ENCODE measurements around the gene ZNF648. TPM values are rescaled to one million over a fixed set of nuclear protein-coding genes. Genes with fewer than 3 reads are reported as not detected.
"Not testable (repeated sequence)": the region's sequence is repeated elsewhere in the genome, so short reads cannot be mapped to it uniquely, and the experiment has no call there.

The ZNF648 gene, protein sequence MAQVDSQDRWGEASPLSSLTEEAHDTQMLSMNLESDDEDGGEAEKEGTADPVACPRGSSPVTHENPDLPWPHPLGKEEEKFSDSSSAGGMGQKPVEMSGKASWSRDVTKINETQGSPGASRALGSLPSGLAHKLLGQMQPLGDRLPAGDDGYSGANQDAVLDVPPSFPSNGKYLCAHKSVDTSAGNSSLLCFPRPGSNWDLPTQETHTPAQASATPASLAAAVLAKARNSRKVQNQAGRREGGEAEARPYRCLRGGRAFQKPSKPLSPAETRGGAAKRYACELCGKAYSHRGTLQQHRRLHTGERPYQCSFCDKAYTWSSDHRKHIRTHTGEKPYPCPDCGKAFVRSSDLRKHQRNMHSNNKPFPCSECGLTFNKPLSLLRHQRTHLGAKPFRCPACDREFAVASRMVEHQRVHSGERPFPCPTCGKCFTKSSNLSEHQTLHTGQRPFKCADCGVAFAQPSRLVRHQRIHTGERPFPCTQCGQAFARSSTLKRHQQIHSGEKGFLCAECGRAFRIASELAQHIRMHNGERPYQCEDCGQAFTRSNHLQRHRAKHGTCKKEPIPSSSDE
- 0.23 TPM for total RNA-seq

DNA sequence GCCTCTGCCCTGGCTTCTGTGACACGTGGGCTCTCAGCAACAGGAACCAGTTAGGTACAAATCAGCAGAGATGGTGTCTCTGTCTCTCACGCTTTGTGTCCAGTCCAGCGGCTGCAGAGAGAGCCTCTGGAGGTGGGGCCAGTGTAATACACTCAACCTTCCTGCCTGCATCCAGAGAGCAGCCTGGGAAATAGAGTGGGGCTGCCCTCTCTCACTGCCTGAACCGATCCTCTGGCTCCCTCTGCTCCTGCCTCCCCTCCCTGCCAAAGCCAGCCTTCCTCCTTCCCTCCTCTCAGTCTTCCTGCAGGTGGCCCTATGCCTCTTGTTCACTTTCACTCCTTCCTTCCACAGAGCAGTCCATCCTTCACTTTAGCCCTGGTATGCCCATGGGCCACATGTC lies at the start of gene ZNF648:
Gene ZNF648, minus strand, starts transcription at position 119 of the 400 bp plus-strand sequence. CDS start 3,702 bp downstream, outside the sequence.
- no peak for DNase-seq (ENCODE audit: low spot score)

DNA sequence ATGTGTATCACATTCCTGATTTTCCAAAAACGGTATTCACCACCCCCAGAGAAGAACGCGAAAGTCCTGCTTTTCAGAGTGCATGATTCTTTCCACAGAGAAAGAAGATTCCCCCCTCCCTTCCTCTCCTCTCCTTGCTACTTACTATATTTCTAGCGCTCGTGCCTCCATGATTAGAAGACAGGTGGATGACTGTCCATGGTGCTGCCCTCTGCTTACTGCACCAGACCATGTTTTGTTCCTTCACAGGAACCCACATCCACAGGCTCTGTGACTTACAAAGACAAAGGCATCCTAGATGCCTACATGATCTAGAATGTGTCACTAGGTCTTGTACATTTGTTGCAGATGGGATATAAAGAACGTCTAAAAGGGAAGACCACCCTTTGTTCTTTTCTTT lies 49.1 kb upstream of the ZNF648 start:
- DNase-seq (ENCODE audit: low spot score): no peak

DNA sequence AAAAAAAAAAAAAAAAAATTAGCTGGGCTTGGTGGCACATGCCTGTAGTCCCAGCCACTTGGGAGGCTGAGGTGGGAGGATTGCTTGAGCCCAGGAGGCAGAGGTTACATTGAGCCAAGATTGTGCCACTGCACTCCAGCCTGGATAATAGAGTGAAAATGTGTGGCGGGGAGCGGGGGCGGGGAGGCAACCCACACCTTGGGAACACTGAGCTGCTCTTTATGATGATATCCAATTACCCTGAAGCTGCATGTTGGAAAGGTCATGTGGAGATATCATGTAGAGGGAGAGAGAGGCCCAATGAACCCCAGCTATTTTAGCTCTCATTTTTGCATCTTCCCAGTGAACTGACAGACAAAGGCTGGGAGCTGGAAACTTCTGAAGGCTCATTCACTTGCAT lies 48.3 kb upstream of the ZNF648 start:
- no peak for DNase-seq (ENCODE audit: low spot score)

GRCh38 chr1:182107209-182107608 lies 45.7 kb upstream of the ZNF648 start:
- DNase-seq (ENCODE audit: low spot score): no peak

GRCh38 chr1:182102043-182102416 lies 40.5 kb upstream of the ZNF648 start:
- DNase-seq (ENCODE audit: low spot score): no peak

DNA sequence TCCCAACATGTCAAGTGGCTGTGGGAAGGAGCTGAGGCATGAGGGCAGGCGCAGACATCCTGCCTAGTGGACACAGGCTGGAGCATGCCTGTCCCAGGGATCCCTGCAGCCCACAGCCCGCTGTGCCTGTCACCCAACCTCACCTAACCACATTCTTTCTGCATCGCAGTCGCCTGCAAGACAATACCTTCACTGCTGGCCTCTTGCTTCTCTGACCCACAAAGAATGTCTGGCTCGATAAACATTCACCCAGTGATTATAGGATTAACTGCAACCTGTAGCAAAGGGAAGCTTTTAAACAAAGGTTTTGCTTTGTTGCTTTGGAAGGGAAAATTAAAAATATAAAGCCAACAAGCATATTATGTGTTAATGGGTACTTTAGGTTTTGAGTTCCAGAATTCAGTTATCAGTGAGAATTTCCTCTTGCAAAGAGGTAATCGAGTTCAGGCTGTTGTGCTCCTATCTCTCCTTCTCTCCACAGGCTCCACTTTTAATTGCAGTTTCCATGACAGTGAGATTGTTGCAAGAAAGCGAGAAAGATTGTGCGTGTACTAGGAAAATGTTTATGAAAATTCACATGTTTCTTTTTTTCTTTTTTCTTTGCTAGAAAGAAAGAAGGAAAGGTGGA lies 40.0 kb upstream of the ZNF648 start:
- peak; percentile 79 for DNase-seq (ENCODE audit: low spot score)

- no peak for DNase-seq (ENCODE audit: low spot score)
Observed at GRCh38 chr1:182098301-182098700, 36.8 kb upstream of the ZNF648 start.

DNA sequence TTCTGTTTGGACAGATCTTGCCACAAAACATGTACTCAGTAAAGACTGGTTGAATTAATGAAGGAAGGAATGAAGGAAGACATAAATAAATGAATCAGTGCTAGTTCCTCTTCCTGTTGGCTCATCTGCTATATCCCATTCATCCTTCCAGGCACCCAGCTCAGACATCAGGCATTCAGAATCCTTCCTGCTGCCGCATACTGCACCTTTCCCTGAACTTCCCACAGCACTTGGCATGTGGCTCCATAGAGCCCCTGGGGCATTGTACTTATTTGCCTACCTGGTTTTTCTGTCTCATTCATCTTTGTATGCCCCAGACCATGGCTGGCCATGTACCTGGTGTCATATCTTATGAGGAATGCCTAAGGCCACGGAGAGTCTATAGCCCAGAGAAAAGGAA lies 34.4 kb upstream of the ZNF648 start:
- no peak for DNase-seq (ENCODE audit: low spot score)

DNA sequence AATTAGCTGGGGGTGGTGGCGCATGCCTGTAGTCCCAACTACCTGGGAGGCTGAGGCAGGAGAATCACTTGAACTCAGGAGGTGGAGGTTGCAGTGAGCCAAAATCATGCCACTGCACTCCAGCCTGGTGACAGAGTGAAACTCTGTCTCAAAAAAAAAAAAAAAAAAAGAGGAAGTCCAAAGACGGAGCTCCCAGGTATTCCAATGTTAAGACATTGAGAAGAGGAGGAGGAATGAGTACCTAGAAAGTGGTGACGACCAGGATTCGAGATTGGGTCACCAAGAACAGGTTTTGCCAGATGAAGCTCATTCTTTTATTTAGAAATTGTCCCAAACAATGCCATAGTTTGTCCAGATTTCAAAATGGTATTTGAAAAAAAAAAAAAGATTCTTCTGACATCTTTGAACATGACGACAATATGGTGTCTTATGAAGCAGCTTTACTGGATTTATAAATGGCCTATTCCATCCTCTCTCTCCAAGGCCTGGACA lies 33.0 kb upstream of the ZNF648 start:
- DNase-seq (ENCODE audit: low spot score): not testable (repeated sequence)

DNA sequence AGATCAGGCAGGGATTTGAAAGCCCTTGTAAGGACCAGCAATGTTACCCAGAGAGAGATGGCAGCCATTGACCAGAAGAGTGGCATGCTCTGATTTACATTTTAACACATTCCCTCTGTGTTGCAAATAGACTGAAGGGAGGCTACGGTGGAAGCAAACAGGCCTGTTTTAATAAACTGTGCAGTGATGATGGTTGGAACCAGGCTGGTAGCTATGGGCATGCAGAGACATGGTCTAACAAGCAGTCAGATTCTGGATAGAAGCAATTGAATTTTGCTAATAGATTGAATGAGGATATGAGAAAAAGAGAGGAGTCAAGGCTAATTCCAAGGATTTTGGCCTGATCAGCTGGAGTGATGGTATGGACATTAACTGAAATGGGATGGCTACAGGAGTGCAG lies 32.3 kb upstream of the ZNF648 start:
- DNase-seq (ENCODE audit: low spot score): no peak

GRCh38 chr1:182092336-182092735 lies 30.8 kb upstream of the ZNF648 start:
- no peak for DNase-seq (ENCODE audit: low spot score)

DNA sequence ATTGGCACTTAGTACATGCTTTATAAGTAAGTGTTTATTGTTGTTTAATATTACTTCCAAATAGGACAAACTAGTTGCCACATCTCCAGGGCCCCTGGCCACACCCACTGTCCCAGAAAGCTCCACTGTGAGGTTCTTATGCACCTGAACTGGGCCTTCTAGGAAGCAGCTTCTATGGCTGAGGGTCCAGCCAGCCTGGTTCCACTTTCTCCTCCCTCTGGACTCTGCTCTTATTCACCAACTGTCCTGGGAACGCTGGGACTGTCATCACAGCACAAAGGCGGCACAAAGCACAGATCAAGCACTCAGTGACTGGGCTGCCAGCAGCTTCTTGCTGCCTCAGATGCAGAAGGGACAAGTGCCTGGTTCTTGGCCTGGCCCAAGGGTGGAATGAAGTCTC lies 29.6 kb upstream of the ZNF648 start:
- no peak for DNase-seq (ENCODE audit: low spot score)

DNA sequence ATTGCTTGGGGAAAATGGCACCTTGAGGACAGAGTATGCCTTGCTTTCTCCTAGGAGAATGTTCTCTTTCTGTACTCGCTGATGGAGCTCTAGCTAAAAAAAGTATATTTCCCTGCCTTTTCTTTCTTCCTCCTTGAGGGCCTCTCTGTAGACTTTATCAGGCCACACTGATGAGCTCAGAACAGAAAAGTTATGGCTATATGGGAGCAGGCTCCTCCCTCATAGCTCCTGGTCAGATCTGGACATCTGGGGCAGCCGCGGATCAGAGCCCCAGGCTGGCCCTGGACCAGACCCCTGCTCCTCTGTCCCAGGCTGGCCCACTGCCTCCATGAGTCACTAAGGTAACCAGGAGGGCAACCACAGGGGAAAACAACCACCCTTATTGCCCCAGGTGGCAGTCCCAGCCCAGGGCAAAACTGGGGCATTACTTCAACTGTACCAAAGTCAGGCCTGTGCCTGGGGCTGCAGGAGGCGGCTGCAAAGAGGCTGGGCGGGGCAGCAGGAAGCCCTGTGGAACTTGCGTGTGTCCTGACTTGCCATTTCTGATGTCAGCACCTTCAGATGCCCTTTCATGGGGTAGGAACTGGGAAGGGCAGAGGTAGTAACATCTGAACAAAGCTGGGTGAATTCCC lies 26.3 kb upstream of the ZNF648 start:
- peak; percentile 73 for DNase-seq (ENCODE audit: low spot score)

- DNase-seq (ENCODE audit: low spot score): peak; percentile 46
Observed at GRCh38 chr1:182087304-182087703, 25.8 kb upstream of the ZNF648 start.

- no peak for DNase-seq (ENCODE audit: low spot score)
Observed at GRCh38 chr1:182086620-182087019, 25.1 kb upstream of the ZNF648 start.

- no peak for DNase-seq (ENCODE audit: low spot score)
Observed at GRCh38 chr1:182086136-182086535, 24.6 kb upstream of the ZNF648 start.

- no peak for DNase-seq (ENCODE audit: low spot score)
Observed at GRCh38 chr1:182085726-182086125, 24.2 kb upstream of the ZNF648 start.

DNA sequence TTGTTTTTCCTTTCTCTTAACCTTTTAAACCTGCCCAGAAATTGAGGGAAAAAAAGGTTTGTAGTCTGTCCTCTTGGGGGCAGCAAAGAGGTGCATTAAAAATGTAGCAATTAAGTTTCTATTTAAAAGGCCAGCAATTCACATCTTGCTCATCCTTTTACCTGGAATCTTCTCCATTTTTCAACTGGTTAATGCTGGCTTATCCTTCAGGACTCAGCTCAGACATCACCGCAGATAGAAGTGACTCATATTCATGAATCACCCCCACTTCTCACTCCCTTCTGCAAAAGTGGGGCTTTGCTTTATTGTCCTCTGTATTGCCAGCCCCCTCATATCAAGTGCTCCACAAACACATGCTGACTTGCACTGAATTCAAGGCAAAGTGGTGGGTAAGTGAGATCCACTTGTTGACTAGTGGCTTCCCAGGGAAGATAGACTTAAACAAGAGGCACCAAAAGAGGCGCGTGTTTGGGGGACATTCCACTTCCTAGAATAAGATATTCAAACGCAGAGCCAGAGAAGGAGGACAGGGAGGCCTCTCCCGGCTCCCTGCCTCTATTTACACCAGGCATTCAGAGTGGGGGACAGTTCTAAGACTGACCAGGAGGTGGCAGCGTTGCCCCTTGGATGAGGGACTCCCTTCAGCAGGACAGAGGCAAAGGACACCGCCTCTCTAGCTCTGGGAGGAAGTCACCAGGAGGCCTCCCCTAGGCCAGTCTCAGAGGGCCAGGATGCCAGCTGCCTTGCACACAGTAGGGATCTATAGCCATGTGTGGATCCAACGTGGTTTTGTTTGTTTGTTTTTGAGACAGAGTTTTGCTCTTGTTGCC lies 23.2 kb upstream of the ZNF648 start:
- DNase-seq (ENCODE audit: low spot score): peak; percentile 90

- DNase-seq (ENCODE audit: low spot score): no peak
Observed at GRCh38 chr1:182083851-182084486, 22.5 kb upstream of the ZNF648 start.

DNA sequence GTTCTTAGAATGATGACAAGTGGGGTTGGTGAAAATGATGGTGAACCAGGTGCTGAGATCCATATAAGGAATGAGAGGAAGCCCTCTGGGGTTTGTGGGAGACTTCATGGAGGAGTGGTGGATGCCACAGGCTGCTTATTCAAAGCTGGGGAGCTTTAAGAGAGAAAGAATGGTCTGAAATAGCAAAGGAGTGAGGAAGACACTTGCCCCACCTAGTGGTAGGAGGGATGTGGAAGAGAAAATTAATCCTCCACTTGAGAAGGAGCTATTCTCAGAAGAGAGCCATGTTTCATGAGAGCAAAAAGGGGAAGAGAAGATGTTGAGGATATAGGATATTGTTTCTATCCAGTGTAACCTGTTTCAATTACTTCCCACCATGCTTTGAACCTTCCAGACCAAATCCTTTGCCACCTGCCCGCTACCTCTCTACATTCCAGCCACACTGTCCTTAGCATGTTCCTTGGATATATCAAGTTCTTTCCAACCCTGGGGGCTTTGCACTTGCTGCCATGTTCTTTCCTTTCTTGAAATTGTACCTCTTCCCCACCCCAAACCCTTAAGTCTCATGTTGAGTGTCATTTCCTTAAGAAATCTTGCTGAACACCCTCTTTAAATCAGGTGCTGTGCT lies 19.6 kb upstream of the ZNF648 start:
- no peak for DNase-seq (ENCODE audit: low spot score)

GRCh38 chr1:182080040-182080439 lies 18.5 kb upstream of the ZNF648 start:
- DNase-seq (ENCODE audit: low spot score): no peak
